ENCODE results near the gene FCAMR.

Gene FCAMR

GRCh38 chr1:206957639-206958038 lies 12.6 kb downstream of the FCAMR start:
- no peak for DNase-seq (ENCODE audit: low read depth)

GRCh38 chr1:206955476-206956451 lies 14.5 kb downstream of the FCAMR start:
- no peak for DNase-seq (ENCODE audit: low read depth)

- no peak for DNase-seq (ENCODE audit: low read depth)
Measured at GRCh38 chr1:206954459-206955342, 15.6 kb downstream of the FCAMR start.

GRCh38 chr1:206953626-206954025 lies 16.6 kb downstream of the FCAMR start:
- DNase-seq (ENCODE audit: low read depth), result no peak

- DNase-seq (ENCODE audit: low read depth), result no peak
Measured at GRCh38 chr1:206953126-206953525, 17.1 kb downstream of the FCAMR start.

GRCh38 chr1:206952171-206952570 lies 18.1 kb downstream of the FCAMR start:
- DNase-seq (ENCODE audit: low read depth), result no peak

GRCh38 chr1:206951318-206952100 lies 18.8 kb downstream of the FCAMR start:
- no peak for DNase-seq (ENCODE audit: low read depth)

- DNase-seq (ENCODE audit: low read depth), result no peak
Measured at GRCh38 chr1:206949641-206950040, 20.6 kb downstream of the FCAMR start.

GRCh38 chr1:206949208-206949607 lies 21.1 kb downstream of the FCAMR start:
- no peak for DNase-seq (ENCODE audit: low read depth)

GRCh38 chr1:206947255-206947654 lies 23.0 kb downstream of the FCAMR start:
- DNase-seq (ENCODE audit: low read depth), result no peak

- no peak for DNase-seq (ENCODE audit: low read depth)
Measured at GRCh38 chr1:206946261-206946660, 24.0 kb downstream of the FCAMR start, which contains the start of gene PIGR. PIGR (minus strand) TSS chr1:206946466; CDS start chr1:206940531, 5,935 bp downstream.

GRCh38 chr1:206945779-206946178 lies 24.5 kb downstream of the FCAMR start:
- no peak for DNase-seq (ENCODE audit: low read depth)

GRCh38 chr1:206944703-206945102 lies 25.6 kb downstream of the FCAMR start:
- no peak for DNase-seq (ENCODE audit: low read depth)

- no peak for DNase-seq (ENCODE audit: low read depth)
Measured at GRCh38 chr1:206941766-206942418, 28.4 kb downstream of the FCAMR start.

GRCh38 chr1:206940588-206940936 lies 29.7 kb downstream of the FCAMR start:
- no peak for DNase-seq (ENCODE audit: low read depth)

GRCh38 chr1:206939841-206940587 lies 30.2 kb downstream of the FCAMR start:
- DNase-seq (ENCODE audit: low read depth), result no peak

GRCh38 chr1:206939131-206939530 lies 31.1 kb downstream of the FCAMR start:
- no peak for DNase-seq (ENCODE audit: low read depth)

- no peak for DNase-seq (ENCODE audit: low read depth)
Measured at GRCh38 chr1:206937425-206937824, 32.8 kb downstream of the FCAMR start.

- no peak for DNase-seq (ENCODE audit: low read depth)
Measured at GRCh38 chr1:206935491-206936067, 34.7 kb downstream of the FCAMR start.

GRCh38 chr1:206933333-206933945 lies 36.8 kb downstream of the FCAMR start:
- DNase-seq (ENCODE audit: low read depth), result peak; percentile 65
